Fibroblast of peridontal ligament (primary cell): Measurements from ENCODE around the gene NKD2.

Source experiments
- DNase-seq: peaks from one replicate; pipeline ENCODE4 v3.0.0-alpha.2; 2010; ENCODE audit errors: extremely low read depth

The NKD2 gene

GRCh38 chr5:978693-979092 is 29.9 kb upstream of the NKD2 start:
- no peak for DNase-seq

GRCh38 chr5:979100-979817 is 29.3 kb upstream of the NKD2 start:
- no peak for DNase-seq

- no peak for DNase-seq
Measured at GRCh38 chr5:980001-980588, 28.5 kb upstream of the NKD2 start.

GRCh38 chr5:980966-981365 is 27.6 kb upstream of the NKD2 start:
- DNase-seq = no peak

- no peak for DNase-seq
Measured at GRCh38 chr5:981456-981855, 27.1 kb upstream of the NKD2 start.

GRCh38 chr5:982377-983237 is 26.0 kb upstream of the NKD2 start:
- DNase-seq = no peak

- no peak for DNase-seq
Measured at GRCh38 chr5:983238-983524, 25.4 kb upstream of the NKD2 start.

GRCh38 chr5:983568-983967 is 25.0 kb upstream of the NKD2 start:
- no peak for DNase-seq

- DNase-seq = no peak
Measured at GRCh38 chr5:984774-985173, 23.8 kb upstream of the NKD2 start.

GRCh38 chr5:987761-988160 is 20.8 kb upstream of the NKD2 start:
- no peak for DNase-seq

GRCh38 chr5:988322-988721 is 20.3 kb upstream of the NKD2 start:
- no peak for DNase-seq

- no peak for DNase-seq
Measured at GRCh38 chr5:989961-990530, 18.6 kb upstream of the NKD2 start.

- DNase-seq = no peak
Measured at GRCh38 chr5:991472-992267, 16.9 kb upstream of the NKD2 start.

GRCh38 chr5:994272-994607 is 14.4 kb upstream of the NKD2 start:
- no peak for DNase-seq

GRCh38 chr5:994821-995220 is 13.8 kb upstream of the NKD2 start:
- DNase-seq = no peak

- no peak for DNase-seq
Measured at GRCh38 chr5:995318-995717, 13.3 kb upstream of the NKD2 start.

- DNase-seq = no peak
Measured at GRCh38 chr5:997001-997474, 11.6 kb upstream of the NKD2 start.

- DNase-seq = no peak
Measured at GRCh38 chr5:997711-998110, 10.9 kb upstream of the NKD2 start.

GRCh38 chr5:998246-999031 is 10.2 kb upstream of the NKD2 start:
- no peak for DNase-seq

GRCh38 chr5:999032-999501 is 9.5 kb upstream of the NKD2 start:
- no peak for DNase-seq

GRCh38 chr5:999724-1000123 is 8.9 kb upstream of the NKD2 start:
- DNase-seq = no peak
